ENCODE measurements around the gene SPATA24.

The SPATA24 gene

DNA sequence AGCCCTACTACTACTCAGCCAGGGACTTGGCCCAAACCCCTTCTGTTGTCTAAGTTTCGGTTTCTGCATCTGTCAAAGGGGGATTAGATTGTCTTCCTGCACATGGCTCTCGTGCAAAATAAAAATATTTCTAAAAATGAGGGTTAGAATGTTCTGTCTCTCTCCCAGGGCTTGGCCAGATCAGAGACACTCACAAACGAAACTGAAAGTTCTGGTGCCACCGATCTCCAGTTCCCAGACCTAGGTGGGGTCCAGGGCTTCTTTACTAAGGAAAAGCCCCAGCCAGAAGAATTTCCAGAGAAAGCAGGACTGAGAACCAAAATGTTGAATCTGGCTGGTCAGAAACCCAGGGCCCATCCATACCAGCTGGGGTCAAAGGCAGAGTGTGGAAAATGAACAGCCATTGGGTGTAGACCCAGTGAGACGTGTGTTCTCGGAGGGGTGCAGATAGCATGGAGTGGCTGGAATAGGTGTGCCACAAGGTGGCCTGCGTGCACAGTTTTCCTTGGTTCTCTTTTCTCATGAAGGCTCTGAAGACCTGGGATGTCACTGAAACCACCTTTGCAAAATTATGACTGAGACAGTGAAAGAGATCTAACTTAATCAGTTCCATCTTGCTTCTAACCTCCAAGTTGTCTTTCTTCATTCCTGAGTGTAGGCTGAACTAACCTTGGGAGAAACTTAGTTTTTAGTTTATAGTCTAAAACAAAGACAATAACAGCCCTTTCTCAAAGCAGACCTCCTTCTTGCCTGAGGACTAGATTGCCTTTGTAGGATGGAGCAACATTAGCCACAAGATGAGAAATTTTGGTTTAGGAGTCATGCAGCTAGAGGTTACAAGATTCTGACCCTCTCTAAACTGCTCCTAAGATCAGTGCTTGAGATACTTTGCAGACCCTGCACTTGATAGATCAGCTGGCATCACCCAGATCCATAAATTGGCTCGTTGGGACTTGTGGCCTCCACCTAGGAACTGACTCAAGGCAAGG is 18.5 kb downstream of the SPATA24 start:
- DNase-seq (ENCODE audit: extremely low spot score, insufficient read length, low read depth) (no peak), FAIRE-seq (peak; percentile 74)

DNA sequence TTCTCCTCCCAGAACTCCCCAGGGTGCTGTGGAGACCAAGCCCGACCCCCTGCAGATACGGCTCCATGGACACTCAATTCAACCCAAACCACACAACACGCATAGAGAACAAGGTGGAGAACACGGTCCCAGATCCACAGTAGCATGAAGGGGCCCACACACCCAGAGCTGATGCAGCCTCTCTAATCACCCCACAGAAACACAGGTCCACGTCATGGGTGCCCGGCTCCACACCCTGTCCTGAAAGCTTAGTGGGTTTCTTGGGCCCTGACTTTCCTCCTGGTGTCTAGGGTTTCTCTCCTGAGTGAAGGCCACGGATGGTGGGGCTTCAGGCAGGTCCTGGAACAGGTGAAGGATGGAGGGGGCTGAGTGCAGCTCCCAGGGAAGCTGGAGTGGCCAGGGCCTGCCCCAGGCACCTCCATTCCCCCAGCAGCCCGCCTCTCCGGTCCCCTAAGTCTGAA is 19.3 kb downstream of the SPATA24 start:
- FAIRE-seq (peak; percentile 81), DNase-seq (ENCODE audit: extremely low spot score, insufficient read length, low read depth) (no peak)

DNA sequence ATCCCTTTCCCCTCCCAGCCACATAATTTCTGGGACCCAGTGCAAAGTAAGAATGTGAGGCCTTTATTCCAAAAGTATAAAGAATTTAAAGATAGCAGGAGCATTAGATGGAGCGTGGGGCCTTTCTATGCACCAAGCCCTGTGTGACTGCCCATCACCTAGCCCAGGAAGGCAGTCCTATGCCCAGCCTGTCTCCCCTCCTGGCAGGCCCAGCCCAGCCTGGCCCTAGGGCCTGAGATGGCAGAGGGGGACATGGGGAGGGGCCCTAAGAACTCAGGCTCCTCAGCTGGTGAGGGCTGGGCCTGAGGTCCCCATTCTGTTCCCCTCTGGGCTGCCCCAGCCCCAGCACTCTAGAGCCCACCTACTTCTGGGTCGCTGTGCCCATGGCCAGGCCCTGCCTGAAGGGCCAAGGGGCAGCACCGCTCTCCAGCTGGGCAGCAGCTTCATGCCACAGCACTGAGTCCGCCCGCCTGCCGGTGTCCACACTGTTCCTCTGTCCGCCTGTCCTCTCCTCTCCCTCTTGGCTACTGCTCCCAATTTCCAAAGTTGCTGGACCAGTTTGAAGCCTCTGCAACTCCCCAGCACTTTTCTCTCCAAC is 19.8 kb downstream of the SPATA24 start:
- FAIRE-seq (no peak), DNase-seq (ENCODE audit: extremely low spot score, insufficient read length, low read depth) (no peak)

DNA sequence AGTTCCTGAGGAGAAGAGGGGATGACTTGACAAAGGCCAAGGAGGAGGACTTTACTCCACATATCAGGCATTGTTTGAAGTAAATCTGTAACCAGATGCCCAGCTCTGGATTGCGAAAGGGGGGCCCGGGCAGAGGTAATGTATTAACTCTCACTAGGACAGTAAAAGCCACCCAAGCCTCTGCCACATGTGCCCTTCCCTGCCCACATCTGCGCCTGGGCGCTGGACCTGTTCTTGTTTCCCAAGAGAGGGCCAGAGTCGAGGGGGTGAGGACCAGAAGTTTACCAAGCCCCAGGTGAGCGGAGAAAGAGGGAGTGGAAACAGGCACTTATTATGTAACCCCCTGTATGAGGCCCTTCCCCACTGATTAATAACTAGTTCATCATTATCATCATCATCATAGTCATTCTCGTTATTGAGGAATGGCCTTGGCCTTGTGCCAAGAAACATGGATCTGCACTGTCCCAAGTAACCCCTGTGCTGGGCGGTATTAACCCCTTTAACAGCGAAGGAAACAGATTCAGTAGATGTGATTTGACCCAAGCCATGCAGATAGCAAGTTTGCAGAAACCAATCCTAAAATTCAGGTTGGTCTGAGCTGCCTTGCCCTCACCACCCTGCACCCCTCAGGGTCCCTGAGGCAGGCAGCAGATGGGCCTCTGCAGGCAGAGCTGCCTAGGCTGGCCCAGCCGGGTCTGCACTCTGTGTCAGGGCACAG is 20.5 kb downstream of the SPATA24 start, which contains the start of gene SLC23A1:
SLC23A1 (minus strand) TSS at position 23 of the 718 bp plus-strand sequence. CDS start 44 bp downstream, outside the sequence.
- FAIRE-seq: no peak
- no peak for DNase-seq (ENCODE audit: extremely low spot score, insufficient read length, low read depth)

DNA sequence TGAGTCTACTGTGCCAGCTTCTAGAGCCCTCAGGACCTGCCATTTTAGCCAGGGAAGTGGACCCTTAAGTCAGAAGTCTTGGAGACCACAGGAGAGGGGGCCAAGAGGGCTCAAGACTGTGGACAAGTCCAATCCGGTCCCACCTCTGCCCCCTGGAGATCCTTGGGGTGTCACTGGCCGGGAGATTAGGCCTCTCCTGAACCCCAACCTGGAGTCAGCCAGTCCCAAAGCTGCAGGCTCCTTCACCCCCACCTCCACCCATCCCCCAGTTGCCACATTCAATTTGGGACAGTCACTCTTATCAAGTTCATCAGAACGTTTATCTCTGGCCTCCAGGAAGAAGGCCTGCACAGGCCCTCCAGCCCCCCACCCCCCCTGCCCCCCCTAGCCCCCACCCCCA is 21.1 kb downstream of the SPATA24 start:
- DNase-seq (ENCODE audit: extremely low spot score, insufficient read length, low read depth) (no peak), FAIRE-seq (no peak)

DNA sequence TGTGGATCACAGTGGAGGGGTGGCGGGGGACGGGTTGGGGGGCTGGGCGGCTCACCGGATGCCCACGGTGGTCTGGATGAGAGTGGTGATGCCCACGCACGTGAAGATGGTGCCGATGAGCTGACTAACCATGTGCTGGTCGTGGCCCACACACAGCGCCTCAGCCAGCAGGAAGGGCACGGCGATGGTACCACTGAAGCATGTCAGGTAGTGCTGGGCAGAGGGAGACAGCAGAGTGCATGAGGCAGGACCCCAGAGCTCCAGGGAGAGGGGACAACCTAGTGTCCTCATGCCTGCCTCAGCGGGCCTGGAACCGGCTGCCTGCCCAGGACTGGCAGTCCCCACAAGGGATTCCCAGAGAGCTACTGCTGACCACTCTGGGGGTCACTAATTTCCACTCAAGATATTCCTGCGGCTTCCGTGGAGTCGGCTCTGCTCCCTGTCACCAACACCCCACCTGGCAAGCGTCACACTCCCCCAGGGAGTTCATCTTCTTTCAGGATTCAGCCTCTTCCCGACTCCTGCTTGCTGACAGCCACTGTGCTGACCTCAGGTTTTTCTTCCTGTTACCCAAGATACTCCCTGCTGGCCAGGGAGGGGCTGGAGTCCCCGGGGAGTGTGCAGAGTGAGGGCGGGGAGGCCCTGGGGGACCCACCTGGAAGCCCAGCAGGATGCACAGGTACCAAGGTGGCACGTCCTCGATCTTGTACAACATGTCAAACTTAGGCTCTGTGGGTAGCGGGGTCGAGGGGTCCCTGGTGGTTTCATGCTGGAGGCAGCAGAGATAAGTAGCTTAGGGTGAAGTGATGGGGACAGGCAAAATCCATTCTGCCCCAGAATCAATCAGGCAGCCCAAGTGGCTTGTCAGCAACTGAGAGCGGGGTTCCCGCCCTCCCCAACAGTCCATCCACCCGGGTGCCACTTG is 21.8 kb downstream of the SPATA24 start:
- no peak for DNase-seq (ENCODE audit: extremely low spot score, insufficient read length, low read depth)
- FAIRE-seq: no peak

DNA sequence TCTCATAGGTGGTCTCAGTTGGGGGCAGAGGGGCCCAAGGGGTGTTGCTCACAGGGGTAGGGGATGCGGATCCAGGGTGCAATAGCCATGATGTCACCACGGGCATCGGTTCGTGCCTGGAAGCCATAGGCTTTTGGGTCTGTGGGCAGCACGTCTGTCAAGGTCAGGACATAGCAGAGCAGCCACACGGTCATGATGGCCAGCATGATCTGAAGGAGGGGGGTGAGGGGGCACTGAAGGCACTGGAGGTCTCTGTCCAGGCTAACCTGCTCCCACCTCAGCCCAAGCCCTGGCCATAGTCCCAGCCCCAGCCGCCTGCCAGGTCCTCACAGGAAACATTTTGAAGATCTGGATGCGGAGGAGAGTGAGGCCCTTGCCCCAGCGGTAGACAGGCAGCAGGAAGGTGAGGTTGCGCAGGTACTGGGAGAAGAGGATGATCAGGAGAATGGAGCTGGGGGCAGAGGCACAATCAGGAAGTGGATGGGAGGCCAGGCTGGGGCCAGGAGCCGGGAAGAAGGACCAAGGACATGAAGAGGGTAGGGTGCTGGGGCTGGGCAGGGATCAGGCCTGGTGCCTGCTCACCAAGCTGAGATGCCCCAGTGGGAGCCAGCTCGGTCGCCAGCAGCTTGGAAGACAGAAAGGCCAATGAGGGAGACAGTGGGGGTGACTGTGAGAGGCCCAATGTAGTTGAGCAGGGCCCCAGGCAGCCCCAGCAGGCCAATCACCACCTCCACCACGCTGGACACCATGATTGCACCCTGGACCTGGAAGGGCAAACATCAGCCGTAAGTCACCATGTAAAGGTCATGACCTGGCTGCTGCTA is 24.1 kb downstream of the SPATA24 start:
- FAIRE-seq: no peak
- no peak for DNase-seq (ENCODE audit: extremely low spot score, insufficient read length, low read depth)

DNA sequence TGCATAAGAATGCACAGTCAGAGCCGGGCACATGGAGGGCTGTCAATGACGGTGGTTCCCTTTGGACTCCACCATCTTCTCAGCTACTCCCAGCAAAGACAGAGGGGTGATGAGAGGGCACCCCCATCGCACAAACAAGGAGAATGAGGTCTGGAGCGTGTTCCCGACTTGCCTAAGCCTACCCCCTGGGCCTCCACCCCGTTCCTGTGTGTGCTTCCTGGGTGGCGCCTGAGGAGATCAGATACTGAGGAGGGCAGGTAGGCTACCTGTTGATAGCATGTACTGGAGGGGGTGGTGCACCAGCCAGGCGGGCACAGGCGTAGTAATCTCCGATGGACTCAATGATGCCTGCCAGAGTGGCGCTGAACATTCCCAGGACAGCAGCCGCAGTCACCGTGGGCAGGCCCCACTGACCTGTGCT is 24.9 kb downstream of the SPATA24 start:
- FAIRE-seq (no peak), DNase-seq (ENCODE audit: extremely low spot score, insufficient read length, low read depth) (no peak)

DNA sequence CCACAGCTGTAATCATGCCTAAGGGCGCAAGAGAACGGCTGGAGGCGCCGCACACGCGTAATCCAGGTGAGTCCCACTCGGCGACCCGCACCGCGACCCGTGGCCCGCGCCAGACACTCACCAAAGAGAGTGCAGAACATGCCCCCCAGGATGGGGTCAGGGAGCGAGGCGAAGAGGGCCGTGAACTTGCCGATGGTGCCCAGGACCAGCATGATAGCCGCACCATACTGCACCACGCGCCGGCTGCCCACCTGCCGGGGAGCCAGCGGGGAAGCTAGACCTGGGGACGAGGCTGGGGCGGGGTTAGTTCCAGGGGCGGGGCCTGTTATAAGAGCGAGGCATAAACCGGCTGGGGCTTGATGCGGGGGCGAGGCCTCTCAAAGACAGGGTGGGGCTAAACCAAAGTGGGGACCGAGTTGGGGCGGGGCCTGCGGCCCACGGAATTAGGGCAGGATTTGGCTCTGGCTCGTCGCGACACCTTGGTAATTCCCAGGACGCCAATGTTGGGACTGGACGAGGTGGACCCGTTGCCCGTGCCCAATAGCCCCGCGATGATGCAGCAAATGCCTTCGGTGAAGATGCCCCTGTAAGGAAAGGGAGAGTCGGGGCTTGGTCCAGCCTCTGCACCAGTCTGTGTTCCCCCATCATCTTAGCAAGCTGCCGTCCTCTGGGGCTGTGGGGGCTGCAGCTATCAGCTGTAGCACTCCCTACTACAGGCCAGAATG is 25.6 kb downstream of the SPATA24 start:
- FAIRE-seq (no peak), DNase-seq (ENCODE audit: extremely low spot score, insufficient read length, low read depth) (no peak)

DNA sequence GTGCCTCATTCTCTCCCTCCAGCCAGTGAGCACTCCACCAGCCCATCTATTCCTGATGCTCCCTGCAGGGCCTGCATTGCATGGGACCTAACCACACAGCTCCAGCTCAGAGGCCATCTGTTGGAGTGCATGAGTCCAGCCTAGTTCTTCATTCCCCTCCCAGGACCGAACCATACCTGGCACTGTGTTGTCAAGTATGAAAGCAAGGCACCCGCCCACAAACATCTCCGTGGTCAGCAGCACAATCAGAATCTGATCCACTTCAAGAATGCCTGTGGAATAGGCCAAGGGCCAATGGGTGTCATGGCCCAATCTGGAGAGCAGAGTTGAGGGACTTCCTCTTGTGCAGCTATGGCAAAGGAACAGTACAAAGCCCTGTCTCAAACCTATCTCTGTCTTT is 26.7 kb downstream of the SPATA24 start:
- no peak for FAIRE-seq
- no peak for DNase-seq (ENCODE audit: extremely low spot score, insufficient read length, low read depth)

DNA sequence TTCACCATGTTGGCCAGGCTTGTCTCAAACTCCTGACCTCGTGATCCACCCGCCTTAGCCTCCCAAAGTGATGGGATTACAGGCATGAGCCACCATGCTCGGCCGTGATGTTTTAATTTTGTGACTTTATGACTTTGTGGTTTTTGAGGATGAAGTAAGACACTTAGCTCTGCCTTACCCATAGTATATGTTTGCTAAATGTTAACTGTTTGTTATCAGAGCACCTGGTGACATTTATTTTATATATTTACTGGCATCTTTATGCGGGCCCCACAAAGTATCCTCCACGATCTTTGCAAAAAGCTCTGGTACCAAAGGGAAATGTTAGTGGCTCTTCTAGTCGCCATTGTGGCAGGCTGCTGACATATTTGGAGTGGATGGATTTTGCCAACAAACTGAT is 27.5 kb downstream of the SPATA24 start:
- DNase-seq (ENCODE audit: extremely low spot score, insufficient read length, low read depth): no peak
- FAIRE-seq: no peak

DNA sequence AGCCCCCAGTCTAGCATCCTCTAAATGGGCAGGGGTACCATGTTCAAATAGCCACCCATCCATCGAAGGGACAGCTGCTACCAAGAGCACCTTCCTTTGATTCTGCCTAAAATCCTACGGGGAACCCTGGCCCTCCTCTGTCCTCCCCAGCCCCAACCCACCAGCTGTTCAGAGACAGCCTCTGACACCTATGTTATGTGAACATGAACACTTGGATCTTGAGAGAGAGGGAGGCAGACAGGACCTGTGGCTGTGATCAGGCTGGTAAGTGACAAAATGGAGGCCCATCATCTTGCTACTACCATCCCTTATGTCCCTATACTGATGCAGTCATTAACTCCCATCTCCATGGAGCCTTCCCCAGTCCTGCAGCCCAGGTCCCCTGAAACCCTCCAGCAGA is 29.0 kb downstream of the SPATA24 start:
- FAIRE-seq (no peak), DNase-seq (ENCODE audit: extremely low spot score, insufficient read length, low read depth) (no peak)

DNA sequence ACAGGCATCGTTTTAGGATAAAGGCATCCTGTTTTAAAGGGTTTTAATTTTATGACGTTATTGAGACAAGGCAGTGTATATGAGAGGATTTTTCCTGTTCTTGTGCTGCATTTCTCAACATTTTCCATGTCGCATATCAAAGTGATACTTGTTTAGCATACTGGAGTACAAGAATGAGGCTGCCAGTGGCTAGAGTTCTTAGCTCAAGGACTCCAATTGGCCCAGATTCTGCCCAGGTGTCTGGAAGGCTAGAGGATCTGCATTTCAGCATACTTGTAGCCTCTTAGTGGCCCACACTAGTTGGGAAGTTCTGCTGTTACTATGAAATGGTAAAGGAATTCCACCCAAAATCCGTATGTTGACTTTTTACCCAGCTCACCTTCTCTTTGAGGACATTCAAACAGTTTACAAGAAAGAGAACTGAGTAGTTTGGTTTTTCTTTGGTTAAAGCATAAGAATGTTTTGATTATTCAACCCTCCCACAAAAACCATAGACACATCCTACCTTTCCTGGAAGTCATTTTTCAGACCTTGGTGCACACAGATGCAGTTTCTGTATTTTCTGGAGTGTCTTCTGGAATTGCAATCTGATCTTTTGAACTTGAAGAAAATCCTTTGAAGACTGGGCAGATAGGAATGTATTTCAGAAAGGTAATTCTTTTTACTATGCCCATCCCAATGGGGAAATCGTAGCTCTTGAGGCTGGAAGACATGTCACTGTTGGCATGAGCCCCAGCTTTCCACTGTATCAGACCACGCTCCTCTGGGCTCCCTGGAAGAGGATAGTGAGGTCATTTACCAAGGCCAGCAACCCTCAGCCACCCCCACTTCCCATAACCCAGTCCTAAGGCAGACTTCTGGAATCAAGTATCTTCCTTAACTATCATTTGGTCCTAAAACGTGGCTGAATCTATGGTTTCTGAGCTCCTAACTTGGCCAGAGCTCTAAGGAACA is 32.1 kb downstream of the SPATA24 start:
- no peak for DNase-seq (ENCODE audit: extremely low spot score, insufficient read length, low read depth)
- no peak for FAIRE-seq

DNA sequence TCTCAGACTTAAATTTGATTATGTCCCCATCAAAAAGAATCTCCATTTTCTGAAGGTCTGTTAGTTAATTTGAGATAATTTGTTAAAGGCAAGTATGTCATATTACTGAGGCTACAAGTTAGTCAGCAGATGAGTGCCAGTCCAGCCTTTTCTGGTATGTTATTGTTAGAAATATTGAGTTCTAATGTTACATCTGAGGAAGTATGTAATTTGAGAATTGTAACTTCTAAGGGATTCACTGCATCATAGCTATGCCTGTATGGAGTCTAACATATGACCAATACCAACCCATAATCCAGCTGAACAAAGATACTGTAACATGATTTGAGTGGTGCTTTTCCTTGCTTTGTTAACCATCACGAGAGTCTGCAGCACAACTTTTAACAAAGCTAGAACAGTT is 34.7 kb downstream of the SPATA24 start:
- FAIRE-seq (no peak), DNase-seq (ENCODE audit: extremely low spot score, insufficient read length, low read depth) (no peak)

DNA sequence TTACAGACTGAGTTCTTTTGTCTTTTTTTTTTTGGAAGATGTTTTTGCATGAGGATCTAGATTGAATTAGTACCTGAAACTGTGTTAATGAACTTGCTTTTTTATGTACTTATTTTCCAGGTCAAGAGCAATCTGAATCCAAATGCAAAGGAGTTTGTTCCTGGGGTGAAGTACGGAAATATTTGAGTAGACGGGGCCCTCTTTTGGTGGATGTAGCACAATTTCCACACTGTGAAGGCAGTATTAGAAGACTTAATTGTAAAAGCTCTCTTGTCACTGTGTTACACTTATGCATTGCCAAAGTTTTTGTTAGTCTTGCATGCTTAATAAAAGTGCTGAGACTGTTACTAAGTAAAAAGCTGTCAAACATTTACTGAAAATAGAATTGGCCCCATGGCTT is 35.3 kb downstream of the SPATA24 start:
- no peak for FAIRE-seq
- DNase-seq (ENCODE audit: extremely low spot score, insufficient read length, low read depth): no peak

DNA sequence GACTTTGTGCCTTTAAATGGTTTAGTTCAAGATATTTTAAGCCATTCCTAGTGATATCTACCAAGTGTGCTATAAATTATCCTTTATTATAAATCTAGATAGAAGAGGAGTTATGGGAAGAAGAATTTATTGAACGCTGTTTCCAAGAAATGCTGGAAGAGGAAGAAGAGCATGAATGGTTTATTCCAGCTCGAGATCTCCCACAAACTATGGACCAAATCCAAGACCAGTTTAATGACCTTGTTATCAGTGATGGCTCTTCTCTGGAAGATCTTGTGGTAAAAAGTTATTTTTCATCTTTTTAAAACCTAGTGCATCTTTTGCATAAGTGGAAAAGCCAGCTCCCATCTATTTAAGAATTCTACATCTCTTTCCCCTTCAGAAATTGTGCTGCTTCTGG is 39.4 kb downstream of the SPATA24 start:
- DNase-seq (ENCODE audit: extremely low spot score, insufficient read length, low read depth) (no peak), FAIRE-seq (no peak)

DNA sequence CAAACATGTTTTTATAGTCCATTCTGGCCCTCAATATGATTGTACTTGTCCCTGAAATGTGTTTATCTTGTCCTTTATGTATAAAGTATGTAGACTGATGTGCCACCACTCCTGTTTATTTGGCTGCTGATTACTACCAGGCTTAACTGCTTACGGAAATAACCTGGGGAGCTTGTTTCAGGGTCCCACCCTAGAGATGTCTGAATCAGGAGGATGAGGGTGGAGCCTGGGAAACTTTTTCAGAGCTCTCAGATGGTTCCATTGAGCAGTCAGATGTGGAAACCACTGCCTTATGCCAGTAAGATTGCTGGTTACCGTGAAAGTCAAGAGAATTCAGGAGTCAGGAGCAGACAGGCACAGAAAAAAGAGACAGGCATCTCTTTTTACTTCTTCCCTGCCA is 40.0 kb downstream of the SPATA24 start:
- no peak for DNase-seq (ENCODE audit: extremely low spot score, insufficient read length, low read depth)
- no peak for FAIRE-seq

Data from GM18507 (cell line).